DMS 273 (cell line): Measurements from ENCODE around the gene GARNL3.

Experiments used
- DNase-seq: peaks from one replicate; lab custom pipeline; 2025; ENCODE audit not compliant: unreplicated experiment; lab: John Stamatoyannopoulos, UW

GARNL3 gene

DNA sequence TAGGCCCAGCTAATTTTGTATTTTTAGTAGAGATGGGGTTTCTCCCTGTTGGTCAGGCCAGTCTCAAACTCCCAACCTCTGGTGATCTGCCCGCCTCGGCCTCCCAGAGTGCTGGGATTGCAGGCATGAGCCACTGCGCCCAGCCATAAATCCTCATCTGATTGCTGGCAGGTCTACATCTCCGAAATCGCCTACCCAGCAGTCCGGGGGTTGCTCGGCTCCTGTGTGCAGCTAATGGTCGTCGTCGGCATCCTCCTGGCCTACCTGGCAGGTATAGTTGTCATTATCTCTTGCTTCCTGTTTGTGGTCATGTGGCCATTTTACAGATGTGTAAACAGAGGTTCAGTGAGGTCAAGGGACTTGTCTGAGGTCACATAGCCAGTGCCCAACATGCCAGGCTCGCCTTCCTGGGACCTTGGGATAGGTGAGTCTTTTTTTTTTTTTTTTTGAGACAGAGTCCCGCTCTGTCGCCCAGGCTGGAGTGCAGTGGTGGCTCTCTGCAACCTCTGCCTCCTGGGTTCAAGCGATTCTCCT is 135.2 kb downstream of the GARNL3 start:
- no peak for DNase-seq

- no peak for DNase-seq
These were observed 138.0 kb downstream of the GARNL3 start for GRCh38 chr9:127402401-127403090.

DNA sequence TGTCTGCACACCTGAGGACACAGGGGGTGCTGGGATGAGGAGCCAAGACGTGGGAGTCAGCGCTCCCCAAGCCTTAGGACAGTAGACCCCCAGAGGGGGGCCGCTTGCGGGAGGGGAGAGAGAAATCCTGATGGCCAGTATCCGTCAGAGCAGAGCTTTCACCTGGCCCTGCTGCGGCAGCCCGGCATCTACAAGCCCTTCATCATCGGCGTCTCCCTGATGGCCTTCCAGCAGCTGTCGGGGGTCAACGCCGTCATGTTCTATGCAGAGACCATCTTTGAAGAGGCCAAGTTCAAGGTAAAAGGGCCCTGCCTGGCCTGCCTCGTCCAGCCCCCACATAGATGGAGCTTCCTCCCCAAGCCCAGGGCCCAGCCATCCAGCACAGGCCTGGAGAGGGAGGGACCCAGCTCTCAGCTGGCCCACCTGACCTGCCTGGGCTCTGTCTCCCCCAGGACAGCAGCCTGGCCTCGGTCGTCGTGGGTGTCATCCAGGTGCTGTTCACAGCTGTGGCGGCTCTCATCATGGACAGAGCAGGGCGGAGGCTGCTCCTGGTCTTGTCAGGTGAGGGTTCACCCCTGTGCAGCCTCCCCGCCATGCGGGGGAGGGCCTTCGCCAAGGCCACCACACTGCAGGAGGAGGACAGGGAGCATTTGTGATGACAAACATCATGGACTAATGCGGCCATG is 139.1 kb downstream of the GARNL3 start:
- DNase-seq, result no peak

DNA sequence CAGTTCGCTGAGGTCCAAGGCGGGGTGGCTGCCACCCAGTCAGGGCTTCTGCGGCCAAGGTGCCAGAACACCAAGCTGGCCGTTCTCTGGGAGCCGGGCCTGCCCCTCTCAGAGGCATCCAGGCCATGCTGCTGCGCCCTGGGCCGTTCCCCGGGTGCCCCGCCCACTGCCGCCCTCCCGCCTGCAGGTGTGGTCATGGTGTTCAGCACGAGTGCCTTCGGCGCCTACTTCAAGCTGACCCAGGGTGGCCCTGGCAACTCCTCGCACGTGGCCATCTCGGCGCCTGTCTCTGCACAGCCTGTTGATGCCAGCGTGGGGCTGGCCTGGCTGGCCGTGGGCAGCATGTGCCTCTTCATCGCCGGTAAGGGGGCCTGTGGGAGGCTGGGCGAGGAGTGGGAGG is 140.1 kb downstream of the GARNL3 start:
- DNase-seq, result no peak

- peak; percentile 94 for DNase-seq
These were observed 141.0 kb downstream of the GARNL3 start for GRCh38 chr9:127405344-127406125.

DNA sequence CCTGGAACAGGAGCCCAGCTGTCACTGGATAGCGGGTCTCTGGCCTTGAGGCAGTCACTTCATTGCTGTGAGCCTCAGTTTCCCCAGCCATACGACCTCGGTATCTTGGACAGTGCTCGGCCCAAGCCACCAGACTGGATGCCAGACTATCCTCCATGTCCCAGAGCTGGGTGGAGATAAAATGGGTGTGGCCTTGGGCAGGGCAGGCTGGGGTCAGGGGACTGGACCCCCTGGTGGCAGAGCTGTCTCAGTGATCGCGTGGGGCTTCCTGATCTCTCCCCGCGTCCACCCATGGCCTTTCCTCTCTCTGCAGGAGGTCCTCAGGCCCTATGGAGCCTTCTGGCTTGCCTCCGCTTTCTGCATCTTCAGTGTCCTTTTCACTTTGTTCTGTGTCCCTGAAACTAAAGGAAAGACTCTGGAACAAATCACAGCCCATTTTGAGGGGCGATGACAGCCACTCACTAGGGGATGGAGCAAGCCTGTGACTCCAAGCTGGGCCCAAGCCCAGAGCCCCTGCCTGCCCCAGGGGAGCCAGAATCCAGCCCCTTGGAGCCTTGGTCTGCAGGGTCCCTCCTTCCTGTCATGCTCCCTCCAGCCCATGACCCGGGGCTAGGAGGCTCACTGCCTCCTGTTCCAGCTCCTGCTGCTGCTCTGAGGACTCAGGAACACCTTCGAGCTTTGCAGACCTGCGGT is 142.4 kb downstream of the GARNL3 start:
- DNase-seq, result no peak

DNA sequence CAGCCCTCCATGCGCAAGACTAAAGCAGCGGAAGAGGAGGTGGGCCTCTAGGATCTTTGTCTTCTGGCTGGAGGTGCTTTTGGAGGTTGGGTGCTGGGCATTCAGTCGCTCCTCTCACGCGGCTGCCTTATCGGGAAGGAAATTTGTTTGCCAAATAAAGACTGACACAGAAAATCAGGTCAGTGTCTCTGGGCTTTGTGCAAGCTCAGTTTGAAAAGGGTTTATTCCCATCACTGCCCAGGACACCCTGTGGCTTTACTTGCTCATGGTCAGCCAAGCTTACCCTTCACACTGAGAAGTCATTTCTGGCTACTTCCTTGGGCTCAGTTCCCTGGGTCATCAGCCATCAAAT is 142.9 kb downstream of the GARNL3 start:
- no peak for DNase-seq

DNA sequence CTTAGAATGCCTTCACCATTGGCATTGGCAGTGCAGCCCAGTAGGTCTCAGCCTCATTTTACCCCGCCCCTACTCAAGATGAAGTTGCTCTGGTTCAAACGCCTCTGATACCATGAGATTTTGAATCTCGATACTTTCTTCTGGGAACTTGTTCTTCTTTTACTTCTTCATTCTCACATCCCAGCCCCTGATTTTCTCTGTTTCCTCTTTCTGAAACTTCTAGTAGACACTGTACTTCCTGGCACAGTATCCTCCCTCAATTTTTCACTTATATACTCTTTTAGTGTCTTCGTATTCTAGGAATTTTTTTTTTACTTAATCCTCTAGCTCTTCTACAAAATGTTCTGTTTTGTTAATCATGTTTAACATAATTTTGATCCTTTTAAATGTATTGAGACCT is 146.5 kb downstream of the GARNL3 start:
- DNase-seq, result no peak

GRCh38 chr9:127415141-127415540 is 150.6 kb downstream of the GARNL3 start:
- DNase-seq, result no peak

- DNase-seq, result no peak
These were observed 151.1 kb downstream of the GARNL3 start for GRCh38 chr9:127415657-127416056.

DNA sequence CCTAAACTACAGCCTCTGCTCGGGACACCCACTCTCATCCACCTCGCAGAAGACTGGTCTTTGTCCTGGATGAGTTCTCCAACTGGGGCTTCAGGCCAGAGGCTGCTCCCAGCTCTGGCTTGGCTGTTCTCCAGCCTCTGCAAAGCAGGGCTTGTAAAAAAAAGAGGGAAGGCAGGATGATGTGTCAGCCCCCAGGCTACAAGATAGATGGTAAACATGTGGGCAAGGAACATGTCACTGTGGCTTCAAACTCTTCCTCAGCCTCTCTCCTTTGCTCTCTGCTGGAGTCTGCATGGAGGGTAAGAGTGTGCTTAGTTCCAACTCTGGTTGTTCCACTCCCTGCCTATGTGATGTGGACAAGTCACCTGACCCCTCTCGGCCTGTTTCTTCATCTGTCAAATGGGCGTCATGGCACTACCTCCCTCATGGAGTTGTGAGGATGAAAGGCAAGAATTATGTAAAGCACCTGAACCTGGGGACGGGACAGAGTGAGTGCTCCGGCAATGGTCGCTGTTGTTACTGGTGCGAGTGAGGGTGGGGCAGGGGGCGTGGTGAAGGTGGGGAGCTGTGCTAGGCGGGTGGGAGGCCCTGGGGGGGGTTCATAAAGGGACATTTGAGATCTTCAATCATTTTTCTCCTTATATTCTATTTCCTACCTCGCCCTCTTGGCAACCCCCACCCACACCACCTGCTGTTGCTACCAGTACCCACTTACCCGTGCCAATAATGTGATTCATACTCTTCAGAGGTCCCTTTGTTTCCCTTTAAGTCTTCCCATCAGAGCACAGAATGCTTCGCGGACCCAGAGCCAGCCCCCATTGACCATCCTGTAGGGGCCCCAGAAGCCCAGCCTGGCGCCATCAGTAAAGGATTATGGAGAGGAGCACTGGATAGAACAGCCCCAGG is 152.8 kb downstream of the GARNL3 start:
- DNase-seq, result peak; percentile 56

DNA sequence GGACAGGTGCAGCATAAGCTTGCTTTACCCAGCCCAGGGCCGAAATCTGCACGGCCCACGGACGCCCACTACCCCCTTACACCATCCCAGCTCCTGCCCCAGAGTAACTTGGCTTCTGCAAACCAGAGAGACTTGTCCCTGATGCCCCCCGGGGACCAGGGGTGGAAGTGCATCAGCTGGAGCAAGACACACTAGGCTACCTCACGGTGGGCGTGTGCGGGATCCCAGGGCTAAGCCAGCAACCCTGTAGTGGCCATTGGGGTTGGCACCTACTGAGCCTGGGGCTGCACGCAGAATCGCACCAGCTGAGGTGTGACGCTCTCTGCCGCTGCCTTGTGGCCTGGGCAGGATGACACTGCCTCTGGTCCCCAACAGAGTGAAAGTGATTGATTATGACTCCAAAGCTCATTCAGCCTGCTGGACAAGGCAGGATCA is 153.5 kb downstream of the GARNL3 start:
- peak; percentile 56 for DNase-seq

DNA sequence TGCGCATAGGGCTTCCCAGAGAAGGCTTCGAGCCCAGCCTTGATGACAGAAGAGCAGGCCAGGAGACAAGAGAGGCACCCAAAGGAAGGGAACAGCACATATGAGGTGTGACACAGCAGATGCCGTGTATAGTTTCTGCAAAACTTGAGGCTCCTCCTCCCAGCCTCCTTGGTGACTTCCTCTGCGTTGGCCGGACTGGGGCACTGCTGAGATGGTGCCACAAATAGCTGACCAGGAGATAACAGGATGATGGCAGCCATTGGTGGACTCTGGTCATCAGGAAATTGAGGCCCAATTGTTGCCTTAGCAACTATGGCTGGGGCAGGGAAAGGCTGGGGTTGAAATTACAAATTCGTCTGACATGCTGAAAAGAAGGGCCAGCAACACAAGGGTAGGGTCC is 154.8 kb downstream of the GARNL3 start:
- no peak for DNase-seq

DNA sequence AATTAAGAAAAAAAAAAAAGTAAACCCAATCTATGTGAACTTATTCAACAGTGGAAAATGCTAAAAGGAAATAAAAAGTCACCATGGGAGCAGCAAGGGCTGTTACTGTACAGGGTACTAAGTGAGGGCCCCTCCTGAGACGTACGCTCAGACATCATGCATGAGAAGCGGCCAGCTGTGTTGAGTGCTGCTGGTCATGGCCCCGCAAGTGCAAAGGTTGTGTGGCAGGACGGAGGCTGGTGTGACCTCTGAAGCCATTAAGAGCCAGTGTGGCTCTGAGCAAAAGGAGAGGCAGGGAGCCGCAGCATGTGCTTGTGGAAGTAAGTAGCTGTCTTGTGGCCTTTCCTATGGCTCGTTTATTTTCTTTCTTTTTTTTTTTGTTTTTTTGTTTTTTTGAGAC is 156.5 kb downstream of the GARNL3 start:
- no peak for DNase-seq

GRCh38 chr9:127422133-127422782 is 157.7 kb downstream of the GARNL3 start:
- no peak for DNase-seq

DNA sequence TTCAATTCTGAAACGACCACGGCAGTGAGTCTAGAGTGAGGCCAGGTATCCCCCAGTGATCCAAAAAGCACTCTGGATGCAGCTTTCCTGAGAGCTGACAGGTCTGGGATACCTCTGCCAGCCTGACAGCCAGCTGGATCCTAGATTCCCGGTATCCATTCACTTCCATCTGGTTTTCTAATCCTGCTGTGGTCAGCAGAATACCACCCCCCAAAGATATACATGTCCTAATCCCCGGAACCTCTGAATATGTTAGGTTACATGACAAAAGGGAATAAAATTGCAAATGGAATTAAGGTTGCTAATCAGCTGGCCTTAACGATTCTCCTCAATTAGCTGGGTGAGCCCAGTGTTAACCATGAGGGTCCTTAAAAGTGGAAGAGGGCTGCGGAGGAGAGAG is 158.2 kb downstream of the GARNL3 start:
- no peak for DNase-seq

- DNase-seq, result no peak
These were observed 158.9 kb downstream of the GARNL3 start for GRCh38 chr9:127423476-127423933.

GRCh38 chr9:127423934-127424675 is 159.5 kb downstream of the GARNL3 start, which contains the start of gene ZNF79:
ZNF79 (plus strand) TSS chr9:127424382; CDS start chr9:127424788, 406 bp downstream.
- peak; percentile 96 for DNase-seq

- peak; percentile 68 for DNase-seq
These were observed 160.1 kb downstream of the GARNL3 start for GRCh38 chr9:127424676-127424999.
